HPDE6-E6E7 (cell line): ENCODE measurements around the gene MBD3.

ENCODE experiments used
- DNase-seq: peaks from one replicate; pipeline ENCODE4 v3.0.0; 2011; ENCODE audit warnings: missing footprints; ENCODE audit errors: extremely low spot score

MBD3 gene

DNA sequence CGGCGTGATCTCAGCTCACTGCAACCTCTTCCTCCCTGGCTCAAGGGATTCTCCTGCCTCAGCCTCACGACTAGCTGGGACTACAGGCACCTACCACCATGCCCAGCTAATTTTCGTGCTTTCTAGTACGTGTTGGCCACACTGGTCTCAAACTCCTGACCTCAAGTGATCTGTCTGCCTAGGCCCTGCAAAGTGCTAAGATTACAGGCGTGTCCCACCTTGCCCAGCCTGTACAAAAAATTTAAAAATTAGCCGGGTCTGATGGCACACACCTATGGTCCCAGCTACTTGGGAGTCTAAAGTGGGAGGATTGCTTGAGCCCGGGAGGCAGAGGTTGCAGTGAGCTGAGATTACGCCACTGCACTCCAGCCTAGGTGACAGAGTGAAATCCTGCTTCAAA is 19.9 kb downstream of the MBD3 start:
- no peak for DNase-seq

DNA sequence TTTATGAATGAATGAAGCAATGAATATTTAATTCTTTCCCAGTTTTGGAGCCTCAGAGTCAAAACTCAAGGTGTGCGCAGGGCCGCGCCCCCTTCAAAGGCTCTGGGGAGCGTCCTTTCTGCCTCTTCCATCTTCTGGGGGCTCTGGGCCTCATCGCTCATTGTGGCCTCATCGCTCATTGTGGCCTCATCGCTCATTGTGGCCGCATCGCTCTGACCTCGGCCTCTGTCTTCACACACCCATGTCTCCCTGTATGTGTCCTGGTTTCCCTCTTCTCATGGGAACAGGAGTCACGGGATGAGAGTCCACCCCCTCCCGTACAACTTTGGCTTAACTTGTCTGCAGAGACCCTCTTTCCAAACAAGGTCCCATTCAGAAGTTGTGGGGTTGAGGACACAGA is 21.3 kb downstream of the MBD3 start:
- DNase-seq, result no peak

DNA sequence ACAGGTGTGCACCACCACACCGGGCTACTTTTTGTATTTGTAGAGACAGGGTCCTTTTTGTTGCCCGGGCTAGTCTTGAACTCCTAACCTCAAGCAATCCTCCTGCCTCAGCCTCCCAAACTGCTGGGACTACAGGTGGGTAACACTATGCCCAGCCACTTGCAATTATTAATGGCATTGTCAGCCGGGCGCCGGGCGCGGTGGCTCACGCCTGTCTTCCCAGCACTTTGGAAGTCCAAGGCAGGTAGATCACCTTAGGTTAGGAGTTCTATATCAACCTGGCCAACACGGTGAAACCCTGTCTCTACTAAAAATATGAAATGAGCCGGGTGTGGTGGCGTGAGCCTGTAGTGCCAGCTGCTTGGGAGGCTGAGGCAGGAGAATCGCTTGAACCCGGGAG is 21.8 kb downstream of the MBD3 start:
- DNase-seq, result no peak

DNA sequence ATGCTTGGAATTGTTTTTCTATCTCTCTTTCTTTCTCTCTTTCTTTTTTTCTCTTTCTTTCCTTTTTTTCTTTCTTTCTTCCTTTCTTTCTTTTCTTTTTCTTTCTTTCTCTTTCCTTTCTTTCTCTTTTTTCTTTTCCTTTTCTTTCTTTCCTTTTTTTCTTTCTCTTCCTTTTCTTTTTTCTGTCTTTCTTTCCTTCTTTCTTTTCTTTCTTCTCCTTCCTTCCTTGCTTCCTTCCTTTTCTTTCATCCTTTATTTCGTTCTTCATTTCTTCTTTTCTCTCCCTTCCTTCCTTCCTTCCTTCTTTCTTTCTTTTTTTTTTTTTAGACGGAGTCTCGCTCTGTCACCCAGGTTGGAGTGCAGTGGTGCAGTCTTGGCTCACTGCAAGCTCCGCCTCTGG is 22.7 kb downstream of the MBD3 start:
- no peak for DNase-seq

DNA sequence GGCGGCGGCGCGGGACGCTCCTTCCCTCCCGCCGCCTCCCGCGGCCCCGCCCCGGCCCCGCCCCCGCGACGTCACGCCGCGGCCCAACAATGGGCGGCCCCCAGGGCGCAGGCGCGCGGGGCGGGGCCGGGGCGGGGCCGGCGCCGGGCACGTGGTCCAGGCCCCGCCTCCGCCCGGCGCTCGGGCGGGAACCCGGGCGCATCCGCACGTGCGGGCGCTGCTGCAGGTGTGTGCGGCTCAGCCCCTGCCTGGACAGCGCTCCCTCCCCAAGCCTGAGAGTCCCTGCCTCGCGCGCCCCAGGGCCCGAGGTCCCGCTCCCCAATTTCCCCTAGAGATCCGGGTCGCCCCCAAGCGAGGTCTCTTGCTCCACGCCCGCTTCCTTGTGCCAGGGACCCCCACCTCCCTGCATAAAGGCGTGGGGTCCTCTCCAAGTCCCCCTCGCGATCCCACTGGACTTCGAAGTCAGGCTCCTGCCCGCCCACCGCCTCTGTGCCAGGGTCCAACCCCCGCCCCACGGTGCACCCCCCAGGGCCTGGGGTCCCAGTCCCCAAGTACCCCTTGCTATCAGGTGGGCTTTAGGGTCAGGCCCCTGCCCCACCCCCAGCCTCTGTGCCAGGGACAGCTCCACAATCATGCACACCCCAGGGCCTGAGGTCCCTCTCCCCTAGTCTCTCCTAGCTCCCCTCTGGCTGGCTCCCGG is 24.2 kb downstream of the MBD3 start, which contains the start of gene MEX3D:
TSS of gene MEX3D (minus strand) at position 6 of the 700 bp plus-strand sequence. CDS start 267 bp downstream, outside the sequence.
- DNase-seq, result peak; percentile 87

DNA sequence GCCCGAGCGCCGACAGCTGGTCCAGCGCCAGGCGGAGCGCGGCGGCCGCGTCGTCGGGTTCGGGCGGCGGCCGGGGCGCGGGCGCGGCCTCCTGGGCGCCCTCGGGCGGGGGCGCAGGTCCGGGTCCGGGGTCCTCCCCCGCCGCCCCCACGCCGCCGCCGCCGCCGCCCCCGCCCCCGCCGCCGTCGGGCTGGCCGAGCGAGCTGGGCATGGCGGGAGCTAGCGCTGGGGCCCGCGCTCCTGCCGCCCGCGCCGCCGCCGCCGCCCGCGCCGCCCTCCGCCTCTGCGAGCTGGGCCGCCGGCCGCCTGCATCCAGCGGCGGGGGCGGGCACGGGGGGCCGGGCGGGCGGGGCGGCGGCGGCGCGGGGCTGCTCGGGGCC is 24.8 kb downstream of the MBD3 start:
- DNase-seq, result no peak

DNA sequence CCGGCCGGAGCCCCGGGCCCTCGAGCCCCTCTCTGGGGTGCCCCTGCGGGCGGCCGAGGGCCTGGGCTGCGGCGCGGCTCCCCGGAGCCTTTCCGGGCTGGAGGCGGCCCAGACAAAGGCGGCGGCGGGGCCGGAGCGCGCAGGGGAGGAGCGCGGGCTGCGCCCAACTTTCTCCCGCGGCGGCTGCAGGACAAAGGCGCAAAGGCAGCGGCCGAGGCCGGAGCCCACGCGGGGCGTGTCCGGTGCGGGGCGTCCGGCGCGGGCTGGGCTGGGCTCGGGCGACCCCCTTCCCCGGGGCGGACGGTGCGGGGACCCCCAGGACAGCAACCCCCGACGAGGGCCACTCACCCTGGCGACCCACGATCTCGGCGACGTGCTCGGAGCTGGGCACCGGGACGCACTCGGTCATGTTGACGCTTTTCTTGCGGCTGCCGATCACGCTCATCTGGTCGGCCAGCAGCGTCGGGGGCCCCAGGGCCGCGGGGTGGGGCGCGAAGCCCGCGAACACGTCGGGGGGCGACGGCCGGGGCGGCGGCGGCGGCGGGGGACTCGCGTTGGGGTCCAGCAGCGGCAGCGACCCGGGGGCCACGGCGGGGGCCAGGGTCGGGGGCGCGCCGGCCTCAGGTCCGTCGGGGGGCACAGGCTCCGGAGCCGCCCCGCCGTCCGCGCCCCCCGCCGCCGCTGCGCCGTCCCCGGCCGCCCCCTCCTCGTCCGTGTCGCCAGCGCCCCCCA is 25.4 kb downstream of the MBD3 start:
- DNase-seq, result no peak

DNA sequence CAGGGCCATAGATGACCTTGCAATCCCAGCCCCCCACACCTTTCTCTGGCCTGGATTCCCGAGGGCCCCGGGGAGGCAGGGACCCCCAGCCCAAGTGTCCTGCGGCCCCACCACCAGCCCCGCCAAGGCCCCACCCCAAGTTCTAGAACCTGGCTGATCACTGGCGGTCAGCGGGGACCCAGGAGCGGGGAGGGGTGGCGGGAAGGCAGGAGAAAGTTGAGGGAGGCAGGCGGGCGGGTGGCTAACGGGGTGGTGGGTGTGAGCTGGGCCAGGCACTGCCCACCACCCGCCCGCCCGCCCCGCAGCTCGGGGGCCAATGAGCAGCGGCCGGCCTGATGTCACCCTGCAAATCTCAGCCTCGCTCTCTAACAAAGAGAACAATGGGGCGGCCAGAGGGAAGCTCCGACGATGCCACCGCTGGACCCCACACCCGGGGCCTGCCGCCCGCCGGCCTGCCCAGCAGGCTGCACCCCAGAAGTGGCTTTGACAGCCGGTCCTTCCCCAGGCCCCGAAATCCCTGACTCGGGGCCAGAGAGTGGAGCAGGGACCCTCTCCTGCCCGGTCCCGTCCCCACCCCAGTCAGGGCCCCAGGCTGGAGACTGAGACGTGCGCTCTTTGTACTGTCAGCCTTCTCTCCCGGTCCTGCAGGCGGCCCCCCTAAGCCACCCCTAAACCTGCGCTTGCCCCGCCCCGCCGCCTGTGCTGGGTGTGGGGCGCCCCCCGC is 26.1 kb downstream of the MBD3 start:
- peak; percentile 57 for DNase-seq

DNA sequence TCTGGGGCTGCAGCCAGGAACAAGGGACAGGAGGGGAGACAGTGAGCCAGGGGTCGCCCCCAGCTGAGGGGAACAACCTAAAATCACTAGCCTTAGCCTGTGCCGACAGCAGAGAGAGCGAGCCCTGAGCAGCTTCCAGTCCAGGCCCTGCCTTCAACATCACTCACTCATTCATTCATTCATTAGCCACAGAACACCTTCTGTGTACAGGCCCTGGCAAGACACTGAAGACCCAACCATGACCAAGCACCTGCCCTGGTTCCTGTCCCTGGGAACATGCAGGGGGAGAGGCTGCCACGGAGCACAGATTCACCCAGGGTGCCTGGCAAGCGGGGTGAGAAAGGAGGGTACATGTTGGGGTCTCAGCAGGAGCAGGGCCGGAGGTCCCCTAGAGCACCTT is 29.4 kb downstream of the MBD3 start:
- DNase-seq, result no peak

DNA sequence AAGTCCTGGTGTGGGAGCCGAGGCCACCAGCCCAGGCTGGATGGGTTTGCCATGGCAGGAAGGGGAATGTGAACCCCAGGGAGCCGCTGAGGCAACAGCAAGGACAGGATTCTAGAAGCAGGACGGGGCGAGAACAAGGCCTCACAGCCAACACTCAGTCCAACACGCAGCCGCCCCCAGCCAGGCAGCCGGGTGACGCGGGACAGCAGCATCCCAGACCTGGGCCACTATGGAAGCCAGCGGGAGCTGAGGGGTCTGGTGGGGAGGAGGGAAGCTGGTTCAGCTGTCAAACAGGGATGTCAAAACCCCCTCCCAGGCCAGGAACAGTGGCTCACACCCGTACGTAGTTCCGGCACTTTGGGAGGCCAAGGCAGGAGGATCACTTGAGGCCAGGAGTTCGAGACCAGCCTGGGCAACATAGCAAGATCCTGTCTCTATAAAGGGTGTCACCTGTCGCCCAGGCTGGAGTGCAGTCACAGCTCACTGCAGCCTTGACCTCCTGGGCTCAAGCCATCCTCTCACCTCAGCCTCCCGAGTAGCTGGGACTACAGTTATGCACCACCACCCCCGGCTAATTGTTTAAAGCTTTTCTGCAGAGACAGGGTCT is 31.3 kb downstream of the MBD3 start:
- no peak for DNase-seq

DNA sequence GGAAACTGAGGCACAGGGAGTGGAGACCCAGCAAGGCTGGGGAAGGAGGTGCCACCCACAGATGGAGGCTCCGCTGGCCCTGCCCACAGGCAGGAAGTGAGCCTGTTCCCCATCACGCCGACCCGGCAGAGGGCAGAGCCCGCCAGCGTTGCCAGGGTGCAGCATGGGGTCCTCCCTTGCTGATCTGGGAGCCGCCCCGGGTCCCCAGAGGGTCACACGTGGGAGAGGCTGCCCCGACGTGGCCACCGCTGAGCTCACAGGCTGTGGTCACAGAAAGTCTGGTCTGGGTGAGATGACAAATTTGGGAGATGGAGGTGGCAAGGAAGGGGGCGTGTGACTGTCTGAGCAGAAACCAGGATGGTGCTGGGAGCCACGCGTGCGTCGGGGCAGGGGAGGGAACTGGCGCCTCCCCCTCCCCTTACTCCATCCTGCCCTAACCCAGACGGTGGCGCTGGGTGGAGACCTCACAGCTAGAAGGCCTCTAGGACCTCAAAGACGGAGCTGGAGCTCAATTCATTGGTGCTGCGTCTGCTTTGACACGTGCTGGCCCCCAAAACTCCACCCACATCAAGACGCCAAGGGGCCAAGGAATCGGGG is 32.3 kb downstream of the MBD3 start:
- no peak for DNase-seq

DNA sequence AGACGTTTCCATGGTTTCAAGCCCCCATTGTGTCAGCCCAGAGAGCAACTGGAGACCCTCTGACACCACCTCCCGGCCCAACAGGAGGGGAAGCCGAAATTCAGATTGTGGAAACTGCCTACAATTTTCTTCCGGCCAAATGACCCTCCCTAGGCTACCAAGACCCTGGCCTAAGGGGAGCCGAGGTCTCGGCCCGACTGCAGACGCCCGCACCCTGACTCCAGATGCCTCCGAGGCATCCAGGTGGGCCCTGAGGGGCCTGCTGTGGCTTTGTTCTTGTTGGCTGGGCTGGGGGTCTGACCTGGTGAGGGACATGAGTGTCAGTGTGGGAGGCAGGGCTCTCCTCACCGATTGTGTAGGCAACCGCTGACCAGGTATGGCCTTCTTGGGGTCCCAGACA is 34.1 kb downstream of the MBD3 start:
- no peak for DNase-seq

DNA sequence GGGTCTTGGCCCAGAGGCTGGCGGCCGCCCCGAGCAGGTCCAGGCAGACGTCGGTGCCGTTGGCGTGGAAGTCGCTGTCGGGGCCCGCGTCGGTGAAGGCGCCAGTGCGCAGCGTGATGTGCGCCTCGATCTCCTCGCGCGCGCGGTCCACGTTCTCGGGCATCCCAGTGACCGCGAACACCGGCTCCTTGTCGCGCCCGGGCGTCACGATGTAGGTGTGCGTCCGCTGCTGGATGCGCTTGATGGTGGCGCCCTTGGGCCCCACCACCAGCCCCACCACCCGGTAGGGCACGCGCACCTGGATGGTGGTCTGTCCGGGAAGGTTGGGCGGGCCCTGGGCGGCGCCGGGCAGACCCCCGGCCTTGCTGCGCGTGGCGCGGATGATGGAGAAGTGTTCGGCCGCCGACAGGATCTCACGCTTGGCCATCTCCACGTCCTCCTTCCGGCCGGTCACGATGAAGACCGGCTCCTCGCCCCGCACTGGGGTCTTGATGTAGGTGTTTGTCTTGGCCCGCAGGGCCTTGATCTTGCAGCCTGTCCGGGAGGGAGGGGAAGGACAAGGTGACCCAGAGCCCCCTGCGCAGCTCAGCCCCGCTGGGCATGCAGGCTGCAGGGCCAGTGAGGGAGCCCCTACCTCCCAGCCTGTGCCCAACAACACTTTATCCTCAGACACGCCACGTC is 36.1 kb downstream of the MBD3 start:
- no peak for DNase-seq

DNA sequence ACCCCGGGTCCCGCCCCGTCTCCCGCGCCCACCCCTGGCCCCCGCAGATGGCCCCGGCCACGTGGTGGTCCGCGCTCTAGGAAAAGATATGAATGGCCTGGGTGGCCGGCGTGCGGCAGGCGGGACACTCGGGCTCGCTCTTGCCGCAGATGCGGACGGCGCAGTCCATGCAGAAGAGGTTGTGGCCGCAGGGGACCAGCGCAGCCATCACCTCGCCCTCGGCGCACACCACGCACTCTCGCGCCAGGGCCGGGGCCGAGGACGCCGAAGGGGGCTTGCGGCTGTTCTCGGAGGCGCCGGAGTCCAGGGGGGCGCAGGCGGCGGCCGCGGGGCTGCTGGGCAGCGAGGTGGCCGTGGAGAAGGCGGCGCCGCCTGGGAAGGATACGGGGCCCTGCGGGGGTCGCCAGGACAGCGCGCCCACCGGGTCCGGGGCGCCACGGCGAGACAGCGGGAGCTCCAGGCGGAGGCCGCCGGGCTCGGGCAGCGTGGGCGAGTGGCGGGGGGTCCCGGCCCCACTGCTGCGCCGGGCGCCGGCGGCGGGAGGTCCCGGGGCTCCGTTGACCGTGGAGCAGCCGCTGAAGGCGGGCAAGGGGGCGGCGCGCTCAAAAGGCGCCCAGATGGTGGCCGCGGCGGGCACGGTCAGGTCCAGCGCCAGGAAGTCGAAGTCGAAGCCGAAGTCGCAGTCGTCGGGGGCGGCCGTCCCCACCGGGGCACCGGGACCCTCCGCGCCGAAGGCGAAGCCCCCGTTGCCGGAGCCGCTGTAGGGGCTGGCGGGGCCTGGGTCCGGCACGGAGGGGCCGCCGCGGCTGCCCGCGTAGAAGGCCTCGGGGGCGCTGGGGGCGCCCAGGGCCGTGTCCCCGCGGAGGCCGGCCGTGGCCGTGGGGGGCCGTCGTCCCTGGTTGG is 36.9 kb downstream of the MBD3 start:
- DNase-seq, result no peak

DNA sequence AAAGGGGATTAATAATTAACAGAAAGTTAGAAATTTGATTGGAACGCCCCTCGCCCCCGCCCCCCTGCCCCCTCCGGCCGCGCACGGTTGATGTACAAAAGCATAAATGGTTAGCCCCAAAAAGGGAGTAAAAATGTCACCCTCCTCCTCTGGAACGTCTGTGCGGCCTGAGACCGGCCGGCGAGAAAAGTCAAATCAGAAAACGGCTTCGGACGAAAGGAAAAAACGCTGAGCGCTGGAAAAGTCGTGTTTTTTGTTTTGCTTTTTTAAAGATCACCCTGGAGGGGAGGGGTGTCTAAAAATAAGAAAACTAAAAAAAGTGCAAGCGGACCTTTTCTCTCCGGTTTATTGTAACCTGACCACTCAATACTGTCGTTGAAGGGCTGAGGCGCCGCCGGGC is 37.7 kb downstream of the MBD3 start:
- DNase-seq, result no peak

DNA sequence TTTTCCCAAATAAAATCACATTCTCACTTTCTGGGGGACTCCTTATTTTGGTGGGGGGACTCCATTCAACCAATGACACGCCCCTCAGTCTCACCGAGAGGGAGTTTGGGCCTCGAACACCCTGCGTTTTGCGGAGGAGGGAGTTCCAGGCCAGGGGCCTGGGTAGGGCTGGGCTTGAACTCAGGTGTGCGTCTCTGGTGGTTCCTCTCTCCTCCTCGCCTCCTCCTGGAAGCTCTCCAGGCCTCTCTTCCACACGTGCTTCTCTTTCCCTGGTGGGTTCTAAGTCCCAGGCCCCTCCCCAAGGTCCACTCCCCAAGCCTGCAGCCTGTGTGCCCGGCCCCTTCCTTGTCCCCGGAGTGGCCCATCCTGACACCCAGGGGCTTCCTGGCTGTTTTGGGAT is 39.2 kb downstream of the MBD3 start:
- DNase-seq, result no peak

DNA sequence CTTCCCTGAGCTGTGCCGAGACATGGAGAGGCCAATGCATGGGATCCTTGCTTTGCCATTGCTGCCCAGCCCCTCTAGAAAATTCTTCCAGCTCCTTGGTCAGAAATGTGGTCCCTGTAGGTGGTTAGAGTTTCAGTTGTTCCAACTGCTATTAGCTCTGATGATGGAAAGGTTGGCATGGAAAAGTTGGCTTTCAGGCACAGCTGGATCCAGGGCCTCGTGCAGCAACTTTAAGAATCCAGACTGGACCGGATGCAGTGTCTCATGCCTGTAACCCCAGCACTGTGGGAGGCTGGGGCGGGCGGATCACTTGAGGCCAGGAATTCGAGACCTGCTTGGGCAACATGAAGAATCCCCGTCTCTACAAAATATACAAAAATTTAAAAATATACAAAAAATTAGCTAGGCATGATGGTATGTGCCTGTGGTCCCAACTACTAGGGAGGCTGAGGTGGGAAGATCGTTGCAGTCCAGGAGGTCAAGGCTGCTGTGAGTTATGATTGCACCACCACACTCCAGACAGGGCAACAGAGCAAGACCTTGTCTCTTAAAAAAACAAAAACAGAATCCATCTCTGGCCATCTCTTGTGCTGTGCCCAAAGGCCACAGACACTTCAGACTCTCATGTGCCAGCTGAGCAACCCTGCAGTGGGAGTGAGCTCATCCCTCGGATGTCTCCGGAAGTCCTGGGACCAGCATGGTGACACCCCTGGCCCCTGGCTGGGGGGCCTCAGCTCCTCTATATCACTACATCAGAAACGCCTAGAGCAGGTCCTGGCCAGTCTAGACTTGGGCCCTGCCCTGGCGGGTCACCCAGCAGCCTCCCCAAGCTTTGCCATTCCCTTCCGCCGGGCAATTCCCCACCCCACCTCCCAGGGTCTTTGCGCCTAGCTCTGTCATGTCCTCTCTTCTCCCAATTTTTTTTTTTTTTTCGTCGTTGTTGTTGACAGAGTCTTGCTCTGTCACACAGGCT is 41.3 kb downstream of the MBD3 start:
- DNase-seq, result no peak

DNA sequence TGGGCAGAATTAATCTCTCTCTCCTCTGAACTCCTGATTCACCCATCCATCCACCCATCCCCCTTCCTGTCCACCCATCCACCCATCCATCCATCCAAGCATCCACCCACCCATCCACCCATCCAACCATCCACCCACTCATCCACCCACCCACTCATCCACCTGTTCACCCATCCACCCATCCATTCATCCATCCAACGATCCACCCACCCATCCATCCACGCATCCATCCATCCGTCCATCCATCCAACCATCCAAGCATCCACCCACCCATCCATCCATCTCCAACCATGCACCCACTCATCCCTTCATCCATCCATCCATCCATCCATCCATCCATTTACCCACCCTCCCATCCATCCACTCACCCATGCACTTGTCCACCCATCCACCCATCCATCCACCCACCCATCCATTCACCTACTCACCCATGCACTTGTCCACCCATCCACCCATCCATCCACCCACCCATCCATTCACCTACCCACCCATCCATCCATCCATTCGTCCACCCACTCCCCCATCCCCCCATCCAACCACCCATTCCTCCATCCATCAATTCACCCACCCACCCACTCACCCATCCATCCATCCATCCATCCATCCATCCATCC is 43.2 kb downstream of the MBD3 start:
- no peak for DNase-seq
